MCF 10A (cell line): Measurements from ENCODE around the gene MTHFR. TPM values are rescaled to one million over a fixed set of nuclear protein-coding genes. Genes with fewer than 3 reads are reported as not detected.

Experiments used
- BruUV-seq: library from RNA; stranded (reverse); fragments of 400-500 nt; replicated peaks from 2 replicates; lab custom pipeline; 2021; lab: Mats Ljungman, UMichigan
- CTCF ChIA-PET: fragments of 300-600 bp; sonication (Branson Sonifier 250); formaldehyde crosslinking; extraction: SDS; loops from one replicate; lab custom pipeline; 2021; ENCODE audit warnings: antibody characterized with exemption, inconsistent platforms; lab: Yijun Ruan, JAX
- POLR2A ChIA-PET: fragments of 300-600, 350-650 bp; sonication (Branson Sonifier 250); formaldehyde crosslinking; extraction: SDS; loops from one replicate; lab custom pipeline; 2020; ENCODE audit warnings: antibody characterized with exemption, inconsistent platforms; lab: Yijun Ruan, JAX
- DNase-seq: peaks from one replicate; pipeline ENCODE4 v3.0.0-alpha.2; 2018; ENCODE audit not compliant: unreplicated experiment
- H3K27ac Mint-ChIP-seq: one replicate; pipeline ENCODE4 v1.8.0; 2022; ENCODE audit warnings: mild to moderate bottlenecking, low read depth, mixed read lengths; ENCODE audit not compliant: unreplicated experiment
- H3K27me3 Mint-ChIP-seq: one replicate; pipeline ENCODE4 v1.8.0; 2022; ENCODE audit warnings: mixed read lengths; ENCODE audit not compliant: insufficient read depth, unreplicated experiment
- H3K36me3 Mint-ChIP-seq: one replicate; pipeline ENCODE4 v1.8.0; 2022; ENCODE audit warnings: mild to moderate bottlenecking, moderate library complexity, mixed read lengths; ENCODE audit not compliant: insufficient read depth, unreplicated experiment
- H3K4me1 Mint-ChIP-seq: one replicate; pipeline ENCODE4 v1.8.0; 2022; ENCODE audit warnings: mixed read lengths; ENCODE audit not compliant: insufficient read depth, unreplicated experiment
- H3K4me3 Mint-ChIP-seq: one replicate; pipeline ENCODE4 v1.8.0; 2022; ENCODE audit warnings: mild to moderate bottlenecking, moderate library complexity, mixed read lengths; ENCODE audit not compliant: unreplicated experiment
- H3K9me3 Mint-ChIP-seq: one replicate; pipeline ENCODE4 v1.8.0; 2022; ENCODE audit warnings: mixed read lengths; ENCODE audit not compliant: unreplicated experiment
- intact Hi-C: fragments of 100-400 bp; cut with micrococcal nuclease; formaldehyde crosslinking; loops from 2 replicates; pipeline ENCODE4 v1.14.1; 2022
- total RNA-seq: library from RNA; stranded (reverse); gene quantifications from 2 replicates; pipeline ENCODE4 v1.2.3, GENCODE V29; 2022
- TF ChIP-seq, protein P1 (sequence below): fragments of 200-600 bp; IDR thresholded peaks from one replicate; pipeline ENCODE4 v1.8.0; 2022; ENCODE audit warnings: antibody characterized with exemption, mild to moderate bottlenecking; ENCODE audit not compliant: unreplicated experiment

Gene MTHFR
- total RNA-seq, 1 experiment from 2014 or later = 14.0 TPM

DNA sequence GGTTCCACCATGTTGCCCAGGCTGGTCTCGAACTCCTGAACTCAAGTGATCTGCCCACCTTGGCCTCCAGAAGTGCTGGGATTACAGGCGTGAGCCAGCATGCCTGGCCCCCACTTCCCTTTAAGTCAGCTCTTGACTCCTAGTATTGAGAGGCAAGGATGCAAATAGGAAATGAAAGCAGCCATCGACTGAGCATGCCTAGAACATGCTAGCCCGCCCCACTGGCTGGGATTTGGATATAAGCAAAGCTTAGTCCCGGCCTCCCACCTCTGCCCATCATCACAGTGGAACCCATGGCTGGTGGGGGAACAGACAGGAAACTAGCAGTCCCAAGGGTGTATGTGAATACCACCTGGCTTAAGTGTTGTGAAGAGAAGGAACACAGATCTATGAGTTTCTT is 33.3 kb downstream of the MTHFR start:
- Mint-ChIP-seq H3K27me3 (no peaks in the 10 kb centered on the region), H3K27ac (no peak overlapping the region), H3K9me3 (no peaks in the 10 kb centered on the region), H3K4me1 (no peaks in the 10 kb centered on the region), H3K36me3 (no peaks in the 10 kb centered on the region), H3K4me3 (no peak overlapping the region)
- CTCF ChIA-PET = interaction anchor here (1.1 kb wide), 1 partner anchor 13 kb away, joined by 3 read pairs; no protein-coding TSS in a partner anchor
- TF ChIP-seq, protein P1, sequence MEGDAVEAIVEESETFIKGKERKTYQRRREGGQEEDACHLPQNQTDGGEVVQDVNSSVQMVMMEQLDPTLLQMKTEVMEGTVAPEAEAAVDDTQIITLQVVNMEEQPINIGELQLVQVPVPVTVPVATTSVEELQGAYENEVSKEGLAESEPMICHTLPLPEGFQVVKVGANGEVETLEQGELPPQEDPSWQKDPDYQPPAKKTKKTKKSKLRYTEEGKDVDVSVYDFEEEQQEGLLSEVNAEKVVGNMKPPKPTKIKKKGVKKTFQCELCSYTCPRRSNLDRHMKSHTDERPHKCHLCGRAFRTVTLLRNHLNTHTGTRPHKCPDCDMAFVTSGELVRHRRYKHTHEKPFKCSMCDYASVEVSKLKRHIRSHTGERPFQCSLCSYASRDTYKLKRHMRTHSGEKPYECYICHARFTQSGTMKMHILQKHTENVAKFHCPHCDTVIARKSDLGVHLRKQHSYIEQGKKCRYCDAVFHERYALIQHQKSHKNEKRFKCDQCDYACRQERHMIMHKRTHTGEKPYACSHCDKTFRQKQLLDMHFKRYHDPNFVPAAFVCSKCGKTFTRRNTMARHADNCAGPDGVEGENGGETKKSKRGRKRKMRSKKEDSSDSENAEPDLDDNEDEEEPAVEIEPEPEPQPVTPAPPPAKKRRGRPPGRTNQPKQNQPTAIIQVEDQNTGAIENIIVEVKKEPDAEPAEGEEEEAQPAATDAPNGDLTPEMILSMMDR = no peak
- POLR2A ChIA-PET = interaction anchor here (1.0 to 1.5 kb wide), 2 partner anchors 10 to 15 kb away, joined by 4 to 6 read pairs; no protein-coding TSS in a partner anchor
- no peak for DNase-seq
- intact Hi-C loops = no loop called here
- BruUV-seq = no TSS peak

DNA sequence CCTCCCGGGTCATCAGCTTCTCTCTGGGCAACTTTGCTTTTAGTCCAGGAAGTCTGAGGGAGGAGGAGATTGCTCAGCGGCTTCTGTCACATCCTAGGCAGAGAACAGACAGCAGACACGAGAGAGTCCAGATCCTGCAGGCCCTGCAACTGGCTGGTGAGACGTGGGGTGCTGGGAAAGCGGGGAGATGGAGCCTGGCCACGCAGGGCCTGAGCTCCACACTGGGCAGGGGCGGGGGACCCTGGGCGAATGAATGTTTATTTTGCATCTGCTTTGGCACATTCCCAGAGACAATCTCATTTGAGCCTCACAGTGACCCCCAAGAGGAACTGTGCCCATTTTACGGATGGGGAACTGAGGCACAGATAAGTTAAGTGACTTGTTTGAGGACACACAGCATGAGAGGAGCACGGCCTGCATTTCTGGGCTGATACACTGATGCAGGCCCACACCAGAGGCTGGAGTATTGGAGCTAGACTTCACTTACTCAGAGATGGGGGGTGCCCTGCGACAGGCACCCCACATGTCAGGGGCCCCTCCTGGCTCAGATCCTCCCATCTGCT is 34.2 kb downstream of the MTHFR start:
- ChIA-PET POLR2A (interaction anchor here (1.4 to 1.5 kb wide), 2 partner anchors 16 to 35 kb away, joined by 4 read pairs; no protein-coding TSS in a partner anchor), CTCF (interaction anchor here (0.6 to 1.1 kb wide), 3 partner anchors 13 to 239 kb away, joined by 3 to 4 read pairs (median 3); no protein-coding TSS in a partner anchor)
- no peaks in the 10 kb centered on the region for H3K36me3 Mint-ChIP-seq
- no peak for DNase-seq
- BruUV-seq = no TSS peak
- no peaks in the 10 kb centered on the region for H3K9me3 Mint-ChIP-seq
- H3K27ac Mint-ChIP-seq = no peak overlapping the region
- no peak overlapping the region for H3K4me3 Mint-ChIP-seq
- H3K27me3 Mint-ChIP-seq = no peaks in the 10 kb centered on the region
- intact Hi-C loops = no loop called here
- TF ChIP-seq, protein P1 = no peak
- no peaks in the 10 kb centered on the region for H3K4me1 Mint-ChIP-seq

DNA sequence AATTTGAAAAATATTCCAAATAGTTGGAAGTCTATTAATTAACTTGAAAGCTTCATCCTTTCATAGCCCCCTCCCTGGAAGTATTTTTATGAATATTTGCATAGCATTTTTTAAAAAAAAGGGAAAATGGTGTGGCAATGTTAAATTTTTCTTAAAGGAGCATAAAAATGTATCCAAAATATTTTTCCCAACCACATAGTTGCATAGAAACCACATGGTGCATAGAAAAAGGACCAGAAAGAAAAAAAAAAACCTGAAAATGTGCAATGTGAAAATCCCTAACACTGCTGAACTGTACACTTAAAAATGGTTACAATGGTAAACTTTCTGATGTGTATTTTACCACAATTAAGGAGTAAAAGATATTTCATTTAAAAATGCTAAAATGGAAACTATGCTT is 35.8 kb downstream of the MTHFR start:
- POLR2A ChIA-PET = interaction anchor here (1.1 kb wide), 1 partner anchor 18 kb away, joined by 4 read pairs; no protein-coding TSS in a partner anchor
- H3K9me3 Mint-ChIP-seq = no peaks in the 10 kb centered on the region
- CTCF ChIA-PET = interaction anchor here (0.6 kb wide), 1 partner anchor 364 kb away, joined by 3 read pairs; no protein-coding TSS in a partner anchor
- H3K27ac Mint-ChIP-seq = no peak overlapping the region
- H3K27me3 Mint-ChIP-seq = no peaks in the 10 kb centered on the region
- H3K4me1 Mint-ChIP-seq = no peaks in the 10 kb centered on the region
- no peak overlapping the region for H3K4me3 Mint-ChIP-seq
- no peak for DNase-seq
- intact Hi-C loops = no loop called here
- TF ChIP-seq, protein P1 = no peak
- H3K36me3 Mint-ChIP-seq = no peaks in the 10 kb centered on the region
- BruUV-seq = no TSS peak

DNA sequence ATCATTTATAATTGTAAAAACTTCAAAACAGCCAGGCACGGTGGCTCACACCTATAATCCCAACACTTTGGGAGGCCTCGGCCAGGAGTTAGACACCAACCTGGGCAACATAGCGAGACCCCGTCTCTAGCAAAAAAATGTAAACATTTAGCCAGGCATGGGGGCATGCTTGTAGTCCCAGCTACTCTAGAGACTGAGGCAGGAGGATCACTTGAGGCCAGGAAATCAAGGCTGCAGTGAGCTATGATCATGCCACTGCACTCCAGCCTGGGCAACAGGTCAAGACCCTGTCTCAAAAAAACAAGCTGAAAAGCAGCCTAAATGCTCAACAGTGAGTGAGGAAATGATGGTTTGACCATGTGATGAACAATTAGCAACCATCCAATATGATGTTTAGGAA is 36.5 kb downstream of the MTHFR start:
- no peak for DNase-seq
- Mint-ChIP-seq H3K4me3 (no peak overlapping the region), H3K27me3 (no peaks in the 10 kb centered on the region), H3K36me3 (no peaks in the 10 kb centered on the region), H3K27ac (no peak overlapping the region), H3K9me3 (no peaks in the 10 kb centered on the region), H3K4me1 (no peaks in the 10 kb centered on the region)
- TF ChIP-seq, protein P1 = no peak
- intact Hi-C loops = no loop called here
- ChIA-PET CTCF (interaction anchor here (0.6 kb wide), 2 partner anchors 364 to 460 kb away, joined by 3 read pairs; no protein-coding TSS in a partner anchor), POLR2A (interaction anchor here (1.1 kb wide), 1 partner anchor 18 kb away, joined by 4 read pairs; no protein-coding TSS in a partner anchor)
- BruUV-seq = no TSS peak
